HEK293 (cell line): ENCODE data around the gene LRRC8D.

ENCODE experiments used
- CTCF ChIA-PET: fragments of 350-600 bp; formaldehyde crosslinking; extraction: SDS; loops from one replicate; lab custom pipeline; 2021; ENCODE audit warnings: antibody characterized with exemption; lab: Yijun Ruan, JAX
- POLR2A ChIA-PET: fragments of 300-600 bp; formaldehyde crosslinking; extraction: SDS; loops from one replicate; lab custom pipeline; 2020; ENCODE audit warnings: antibody characterized with exemption, inconsistent platforms; lab: Yijun Ruan, JAX
- H3K27ac ChIP-seq: fragments of 200-500 bp; sonication (Bioruptor generic); 2 replicates; pipeline ENCODE4 v1.5.1; 2014; ENCODE audit warnings: low read depth, low read length, control low read depth, inconsistent platforms; ENCODE audit errors: extremely low read depth
- H3K36me3 ChIP-seq, 2 experiments: fragments of 200-500 bp in 1 of 2; sonication (Bioruptor generic) in 1 of 2; 1 replicate in 1 of 2; 2 replicates in 1 of 2; pipeline ENCODE4 v1.5.1; 2014 to 2017; ENCODE audit warnings: inconsistent platforms in 2 of 2, low read length in 2 of 2; ENCODE audit not compliant: control insufficient read depth in 2 of 2, insufficient read depth in 1 of 2
- H3K4me1 ChIP-seq: fragments of 200-500 bp; sonication (Bioruptor generic); 2 replicates; pipeline ENCODE4 v1.5.1; 2014; ENCODE audit warnings: mild to moderate bottlenecking, low read length, inconsistent platforms; ENCODE audit not compliant: control insufficient read depth, insufficient read depth
- H3K4me3 ChIP-seq: 2 replicates; pipeline ENCODE4 v1.5.1; 2011; ENCODE audit warnings: low read depth, mild to moderate bottlenecking, control low read depth, low read length, moderate library complexity
- H3K9me3 ChIP-seq: fragments of 200-500 bp; sonication (Bioruptor generic); 2 replicates; pipeline ENCODE4 v1.5.1; 2014; ENCODE audit warnings: low read depth, low read length, inconsistent platforms; ENCODE audit not compliant: control insufficient read depth, insufficient read depth
- FEZF1 ChIP-seq: fragments of 450-650 bp; formaldehyde crosslinking; IDR thresholded peaks from 2 replicates; pipeline ENCODE4 v1.5.1; 2016; ENCODE audit warnings: missing biosample characterization, missing genetic modification characterization
- GLI4 ChIP-seq: fragments of 450-650 bp; formaldehyde crosslinking; IDR thresholded peaks from 2 replicates; pipeline ENCODE4 v1.5.1; 2016; ENCODE audit warnings: missing biosample characterization, missing genetic modification characterization
- SCRT2 ChIP-seq: fragments of 450-650 bp; formaldehyde crosslinking; IDR thresholded peaks from 2 replicates; pipeline ENCODE4 v1.5.1; 2016; ENCODE audit warnings: missing biosample characterization, missing genetic modification characterization
- SP7 ChIP-seq: fragments of 450-650 bp; formaldehyde crosslinking; IDR thresholded peaks from 2 replicates; pipeline ENCODE4 v1.5.1; 2016; ENCODE audit warnings: missing biosample characterization, missing genetic modification characterization
- WT1 ChIP-seq: fragments of 450-650 bp; formaldehyde crosslinking; IDR thresholded peaks from 2 replicates; pipeline ENCODE4 v1.5.1; 2016; ENCODE audit warnings: missing biosample characterization, missing genetic modification characterization
- ZBTB20 ChIP-seq: fragments of 450-650 bp; formaldehyde crosslinking; IDR thresholded peaks from 2 replicates; pipeline ENCODE4 v1.5.1; 2016; ENCODE audit warnings: missing biosample characterization, missing genetic modification characterization
- ZBTB48 ChIP-seq: fragments of 450-650 bp; formaldehyde crosslinking; IDR thresholded peaks from 2 replicates; pipeline ENCODE4 v1.5.1; 2016; ENCODE audit warnings: missing biosample characterization, missing genetic modification characterization
- ZEB2 ChIP-seq: fragments of 450-650 bp; formaldehyde crosslinking; IDR thresholded peaks from 2 replicates; pipeline ENCODE4 v1.5.1; 2016; ENCODE audit warnings: missing biosample characterization, missing genetic modification characterization
- ZFHX2 ChIP-seq: fragments of 450-650 bp; formaldehyde crosslinking; conservative IDR thresholded peaks from 2 replicates; pipeline ENCODE4 v1.5.1; 2016; ENCODE audit warnings: missing biosample characterization, missing genetic modification characterization
- ZNF10 ChIP-seq: fragments of 450-650 bp; formaldehyde crosslinking; IDR thresholded peaks from 2 replicates; pipeline ENCODE4 v1.5.1; 2017; ENCODE audit warnings: missing biosample characterization, missing genetic modification characterization
- ZNF132 ChIP-seq: fragments of 450-650 bp; formaldehyde crosslinking; IDR thresholded peaks from 2 replicates; pipeline ENCODE4 v1.5.1; 2017; ENCODE audit warnings: missing biosample characterization, missing genetic modification characterization, borderline replicate concordance
- ZNF175 ChIP-seq: fragments of 450-650 bp; formaldehyde crosslinking; IDR thresholded peaks from 2 replicates; pipeline ENCODE4 v1.5.1; 2016; ENCODE audit warnings: missing biosample characterization, missing genetic modification characterization
- ZNF184 ChIP-seq: fragments of 450-650 bp; IDR thresholded peaks from 2 replicates; pipeline ENCODE4 v1.5.1; 2018; ENCODE audit warnings: missing biosample characterization, mild to moderate bottlenecking, missing genetic modification characterization
- ZNF335 ChIP-seq: fragments of 450-650 bp; formaldehyde crosslinking; conservative IDR thresholded peaks from 2 replicates; pipeline ENCODE4 v1.5.1; 2016; ENCODE audit warnings: missing biosample characterization, missing genetic modification characterization
- ZNF354C ChIP-seq: fragments of 450-650 bp; formaldehyde crosslinking; IDR thresholded peaks from 2 replicates; pipeline ENCODE4 v1.5.1; 2016; ENCODE audit warnings: missing biosample characterization, missing genetic modification characterization, low read depth, borderline replicate concordance
- ZNF426 ChIP-seq: fragments of 450-650 bp; formaldehyde crosslinking; IDR thresholded peaks from 2 replicates; pipeline ENCODE4 v1.5.1; 2017; ENCODE audit warnings: missing biosample characterization, missing genetic modification characterization, mild to moderate bottlenecking, inconsistent platforms, moderate library complexity
- ZNF623 ChIP-seq: fragments of 450-650 bp; formaldehyde crosslinking; IDR thresholded peaks from 2 replicates; pipeline ENCODE4 v1.5.1; 2016; ENCODE audit warnings: missing biosample characterization, missing genetic modification characterization
- ZNF664 ChIP-seq: fragments of 450-650 bp; formaldehyde crosslinking; IDR thresholded peaks from 2 replicates; pipeline ENCODE4 v1.5.1; 2016; ENCODE audit warnings: missing biosample characterization, missing genetic modification characterization
- ZNF677 ChIP-seq: fragments of 450-650 bp; IDR thresholded peaks from 2 replicates; pipeline ENCODE4 v1.5.0; 2018; ENCODE audit warnings: missing biosample characterization, mild to moderate bottlenecking, missing genetic modification characterization, moderate library complexity
- ZNF76 ChIP-seq: fragments of 450-650 bp; formaldehyde crosslinking; IDR thresholded peaks from 2 replicates; pipeline ENCODE4; 2016; ENCODE audit warnings: low read depth, missing biosample characterization, missing genetic modification characterization, borderline replicate concordance
- ZNF768 ChIP-seq: fragments of 450-650 bp; formaldehyde crosslinking; IDR thresholded peaks from 2 replicates; pipeline ENCODE4 v1.5.1; 2018; ENCODE audit warnings: missing biosample characterization, mild to moderate bottlenecking, missing genetic modification characterization
- ZNF791 ChIP-seq: fragments of 450-650 bp; formaldehyde crosslinking; IDR thresholded peaks from 2 replicates; pipeline ENCODE4 v1.5.1; 2016; ENCODE audit warnings: missing biosample characterization, missing genetic modification characterization
- ZNF830 ChIP-seq: fragments of 450-650 bp; IDR thresholded peaks from 2 replicates; pipeline ENCODE4 v1.5.0; 2018; ENCODE audit warnings: missing biosample characterization, missing genetic modification characterization, low read depth, mild to moderate bottlenecking, moderate library complexity
- ZXDB ChIP-seq: fragments of 450-650 bp; formaldehyde crosslinking; IDR thresholded peaks from 2 replicates; pipeline ENCODE4 v1.5.1; 2016; ENCODE audit warnings: missing biosample characterization, missing genetic modification characterization
- TF ChIP-seq, protein P1 (sequence below): fragments of 450-650 bp; formaldehyde crosslinking; IDR thresholded peaks from 2 replicates; pipeline ENCODE4 v1.5.1; 2016; ENCODE audit warnings: missing biosample characterization, missing genetic modification characterization, low read depth
- TF ChIP-seq, protein P2 (sequence below): fragments of 450-650 bp; formaldehyde crosslinking; IDR thresholded peaks from 2 replicates; pipeline ENCODE4 v1.5.1; 2017; ENCODE audit warnings: missing biosample characterization, missing genetic modification characterization

Gene LRRC8D

DNA sequence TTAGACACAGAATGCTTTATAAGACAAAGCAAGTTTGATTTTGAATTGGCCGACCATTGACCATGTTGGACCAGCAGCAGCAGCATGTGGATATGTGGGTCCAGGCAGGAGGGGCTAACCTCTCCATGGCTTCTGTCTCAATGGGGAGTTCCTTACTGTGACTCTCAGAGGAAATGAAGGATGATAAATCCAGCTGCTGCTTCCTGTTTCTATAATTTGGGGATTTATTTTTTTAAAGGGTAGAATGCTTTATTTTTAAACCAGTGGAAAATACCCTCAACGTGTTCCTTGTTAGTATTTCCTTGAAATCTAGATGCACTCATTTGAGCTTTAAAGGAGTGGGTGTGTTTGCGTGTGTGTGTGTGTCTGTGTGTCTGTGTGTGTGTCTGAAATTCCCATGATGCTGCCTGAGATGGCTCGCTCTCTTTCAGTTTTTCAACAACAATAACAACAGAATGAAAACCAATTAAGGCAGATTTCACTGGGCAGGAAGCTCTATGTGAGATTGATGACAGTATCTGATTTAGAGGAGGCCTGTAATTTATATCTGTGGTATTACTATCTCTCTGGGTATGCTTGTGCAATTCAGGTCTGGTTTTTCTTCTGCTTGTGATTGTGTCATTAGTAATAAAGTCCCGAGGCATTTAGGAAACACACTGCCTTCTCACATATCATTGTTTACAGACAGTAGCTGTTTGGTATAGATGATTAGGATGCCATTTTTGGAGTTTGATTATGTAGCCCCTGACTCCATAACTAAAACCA is 88.0 kb downstream of the LRRC8D start (continued):
- TF ChIP-seq ZNF184 (tag by site-specific recombination) (no peak), ZNF677 (tag by site-specific recombination) (no peak), ZNF830 (tag by site-specific recombination) (no peak), ZNF664 (no peak), ZNF132 (tag by site-specific recombination) (no peak), SCRT2 (tag by site-specific recombination) (0 out of 2 replicates have a peak, but pooled peaks have one; percentile 0), ZNF10 (tag by site-specific recombination) (no peak), ZEB2 (tag by site-specific recombination) (peak; percentile 18; the same call in 1 of the 2 replicates), SP7 (tag by site-specific recombination) (peak; percentile 44), ZNF791 (tag by site-specific recombination) (no peak), FEZF1 (tag by site-specific recombination) (peak; percentile 48), ZXDB (no peak), ZNF76 (tag by site-specific recombination) (no peak), ZFHX2 (peak; percentile 46; the same call in 1 of the 2 replicates), ZBTB20 (no peak), ZNF623 (tag by site-specific recombination) (no peak), ZNF426 (tag by site-specific recombination) (no peak), WT1 (tag by site-specific recombination) (no peak), ZNF335 (no peak), ZNF768 (tag by site-specific recombination) (no peak), ZNF175 (tag by site-specific recombination) (no peak), ZBTB48 (tag by site-specific recombination) (no peak)
- TF ChIP-seq, protein P1, sequence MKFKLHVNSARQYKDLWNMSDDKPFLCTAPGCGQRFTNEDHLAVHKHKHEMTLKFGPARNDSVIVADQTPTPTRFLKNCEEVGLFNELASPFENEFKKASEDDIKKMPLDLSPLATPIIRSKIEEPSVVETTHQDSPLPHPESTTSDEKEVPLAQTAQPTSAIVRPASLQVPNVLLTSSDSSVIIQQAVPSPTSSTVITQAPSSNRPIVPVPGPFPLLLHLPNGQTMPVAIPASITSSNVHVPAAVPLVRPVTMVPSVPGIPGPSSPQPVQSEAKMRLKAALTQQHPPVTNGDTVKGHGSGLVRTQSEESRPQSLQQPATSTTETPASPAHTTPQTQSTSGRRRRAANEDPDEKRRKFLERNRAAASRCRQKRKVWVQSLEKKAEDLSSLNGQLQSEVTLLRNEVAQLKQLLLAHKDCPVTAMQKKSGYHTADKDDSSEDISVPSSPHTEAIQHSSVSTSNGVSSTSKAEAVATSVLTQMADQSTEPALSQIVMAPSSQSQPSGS (tag by site-specific recombination) = no peak
- TF ChIP-seq, protein P2, sequence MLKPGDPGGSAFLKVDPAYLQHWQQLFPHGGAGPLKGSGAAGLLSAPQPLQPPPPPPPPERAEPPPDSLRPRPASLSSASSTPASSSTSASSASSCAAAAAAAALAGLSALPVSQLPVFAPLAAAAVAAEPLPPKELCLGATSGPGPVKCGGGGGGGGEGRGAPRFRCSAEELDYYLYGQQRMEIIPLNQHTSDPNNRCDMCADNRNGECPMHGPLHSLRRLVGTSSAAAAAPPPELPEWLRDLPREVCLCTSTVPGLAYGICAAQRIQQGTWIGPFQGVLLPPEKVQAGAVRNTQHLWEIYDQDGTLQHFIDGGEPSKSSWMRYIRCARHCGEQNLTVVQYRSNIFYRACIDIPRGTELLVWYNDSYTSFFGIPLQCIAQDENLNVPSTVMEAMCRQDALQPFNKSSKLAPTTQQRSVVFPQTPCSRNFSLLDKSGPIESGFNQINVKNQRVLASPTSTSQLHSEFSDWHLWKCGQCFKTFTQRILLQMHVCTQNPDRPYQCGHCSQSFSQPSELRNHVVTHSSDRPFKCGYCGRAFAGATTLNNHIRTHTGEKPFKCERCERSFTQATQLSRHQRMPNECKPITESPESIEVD (tag by site-specific recombination) = peak; percentile 74
- TF ChIP-seq, all 188 proteins: peak for 8

DNA sequence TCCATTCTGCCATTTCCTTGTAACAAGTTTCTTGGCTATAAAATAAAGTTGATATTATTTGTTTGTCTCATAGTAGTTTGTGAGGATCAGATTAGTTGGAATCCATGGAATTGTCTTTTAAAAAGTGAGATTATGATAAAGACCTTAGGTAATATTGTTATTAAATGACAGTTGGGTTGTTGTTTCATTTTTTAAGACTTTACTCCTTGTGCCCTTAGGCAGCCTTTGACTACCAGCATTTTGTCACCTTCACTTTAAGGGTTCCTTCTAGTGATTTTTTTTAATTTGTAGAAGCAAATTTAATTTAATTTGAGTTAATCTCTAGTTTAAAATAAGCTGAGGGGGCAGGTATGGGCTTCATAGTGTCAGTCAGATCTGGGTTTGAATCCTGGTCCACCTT is 89.4 kb downstream of the LRRC8D start:
- no peak overlapping the region for H3K27ac ChIP-seq
- ChIA-PET CTCF (interaction anchor here (1.0 kb wide), 1 partner anchor 67 kb away, joined by 5 read pairs; no protein-coding TSS in a partner anchor), POLR2A (interaction anchor here (0.7 kb wide), 1 partner anchor 90 kb away, joined by 4 read pairs; the partner anchor contains the start of gene LRRC8D)
- no peaks in the 10 kb centered on the region for H3K9me3 ChIP-seq
- TF ChIP-seq ZNF677 (tag by site-specific recombination) (no peak), GLI4 (tag by site-specific recombination) (no peak), ZNF354C (tag by site-specific recombination) (no peak), ZNF768 (tag by site-specific recombination) (no peak)
- no peaks in the 10 kb centered on the region for H3K36me3 ChIP-seq
- H3K4me3 ChIP-seq = no peak overlapping the region
- no peaks in the 10 kb centered on the region; the same call in 1 of the 2 replicates for H3K4me1 ChIP-seq
